Keratinocyte (primary cell): ENCODE measurements around the gene CAVIN1. TPM values are rescaled to one million over a fixed set of nuclear protein-coding genes. Genes with fewer than 3 reads are reported as not detected.
A peak's percentile ranks its signal among the peaks of the same experiment; 100 is the strongest.

Experiments
- DNase-seq: peaks from one replicate; pipeline ENCODE4 v3.0.0-alpha.2; 2011; ENCODE audit warnings: low read depth, missing footprints, low spot score
- FAIRE-seq: peaks from 2 replicates; lab custom pipeline; 2011; peaks lifted over from hg19 to GRCh38; lab: Jason Lieb, UNC
- H2AFZ ChIP-seq: 2 replicates; pipeline ENCODE4 v1.6.0; 2012; ENCODE audit warnings: low read length, control low read depth, inconsistent platforms; ENCODE audit not compliant: control insufficient read depth
- H3K27ac ChIP-seq: 2 replicates; pipeline ENCODE4 v1.5.1; 2011; ENCODE audit warnings: low read length; ENCODE audit not compliant: control insufficient read depth, insufficient read depth
- H3K27me3 ChIP-seq: 3 replicates; pipeline ENCODE4 v1.6.0; 2011; ENCODE audit warnings: low read length; ENCODE audit not compliant: control insufficient read depth, insufficient read depth; ENCODE audit errors: extremely low read depth
- H3K36me3 ChIP-seq, 2 experiments: 2 replicates in 1 of 2; 3 replicates in 1 of 2; pipeline ENCODE4 v1.5.1; 2011; ENCODE audit warnings: low read length in 2 of 2, mild to moderate bottlenecking in 1 of 2; ENCODE audit not compliant: control insufficient read depth in 2 of 2, insufficient read depth in 2 of 2; ENCODE audit errors: extremely low read depth in 1 of 2
- H3K4me1 ChIP-seq: 3 replicates; pipeline ENCODE4 v1.5.1; 2011; ENCODE audit warnings: low read length; ENCODE audit not compliant: control insufficient read depth, insufficient read depth; ENCODE audit errors: extremely low read depth
- H3K4me2 ChIP-seq: 3 replicates; pipeline ENCODE4 v1.6.0; 2011; ENCODE audit warnings: low read depth, low read length; ENCODE audit not compliant: control insufficient read depth, insufficient read depth; ENCODE audit errors: extremely low read depth
- H3K4me3 ChIP-seq, 3 experiments: fragments of 200-600 bp in 1 of 3; sonication (generic) in 1 of 3; 2 replicates in 2 of 3; 3 replicates in 1 of 3; pipeline ENCODE4 v1.5.1; 2011 to 2016; ENCODE audit warnings: low read length in 3 of 3, mild to moderate bottlenecking in 3 of 3, control low read depth in 2 of 3, inconsistent platforms in 1 of 3, low read depth in 1 of 3, mixed read lengths in 1 of 3, mixed run types in 1 of 3, moderate library complexity in 1 of 3; ENCODE audit not compliant: control insufficient read depth in 2 of 3, insufficient read depth in 2 of 3; ENCODE audit errors: extremely low read depth in 1 of 3
- H3K79me2 ChIP-seq: 2 replicates; pipeline ENCODE4 v1.6.0; 2012; ENCODE audit warnings: low read length; ENCODE audit not compliant: control insufficient read depth, insufficient read depth
- H3K9ac ChIP-seq: 3 replicates; pipeline ENCODE4 v1.6.0; 2011; ENCODE audit warnings: low read length; ENCODE audit not compliant: control insufficient read depth, insufficient read depth; ENCODE audit errors: extremely low read depth
- H3K9me1 ChIP-seq: 3 replicates; pipeline ENCODE4 v1.6.0; 2011; ENCODE audit warnings: low read length; ENCODE audit not compliant: control insufficient read depth, insufficient read depth; ENCODE audit errors: extremely low read depth
- H3K9me3 ChIP-seq: 2 replicates; pipeline ENCODE4 v1.5.1; 2012; ENCODE audit warnings: low read depth, low read length; ENCODE audit not compliant: control insufficient read depth
- H4K20me1 ChIP-seq: 3 replicates; pipeline ENCODE4 v1.6.0; 2011; ENCODE audit warnings: low read length; ENCODE audit not compliant: control insufficient read depth, insufficient read depth; ENCODE audit errors: extremely low read depth
- EZH2 ChIP-seq: IDR thresholded peaks from one replicate; pipeline ENCODE4 v1.6.1; 2012; ENCODE audit warnings: inconsistent platforms, mild to moderate bottlenecking, low read length, moderate library complexity
- dilution Hi-C: fragments of 300-500 bp; cut with MboI; formaldehyde crosslinking; loops from one replicate; pipeline ENCODE4 v1.7.0; 2020; ENCODE audit warnings: low sequenced_read_pairs; ENCODE audit not compliant: extremely low pct_ligation_motif_present
- polyA plus RNA-seq, 5 experiments: library from polyadenylated mRNA; depleted of rRNA in 3 of 5; stranded (reverse) in 3 of 5; stranded (forward) in 1 of 5; unstranded in 1 of 5; fragments of >200 nt; gene quantifications; 1 replicate in 1 of 5; 2 replicates in 3 of 5; 3 replicates in 1 of 5; pipeline versions ENCODE4 v1.2.1 to v1.2.3, GENCODE V29; 2011 to 2012; ENCODE audit warnings: missing spikeins in 2 of 5, low read depth in 1 of 5, low replicate concordance in 1 of 5
- TF ChIP-seq, protein P1 (sequence below), 3 experiments: IDR thresholded peaks in 1 of 3; conservative IDR thresholded peaks in 1 of 3; optimal IDR thresholded peaks in 1 of 3; 2 replicates in 2 of 3; 3 replicates in 1 of 3; pipeline versions ENCODE3 to v1.5.1; 2011; ENCODE audit warnings: low read length in 3 of 3, mild to moderate bottlenecking in 3 of 3, moderate library complexity in 2 of 3, control low read depth in 1 of 3, inconsistent platforms in 1 of 3; ENCODE audit not compliant: insufficient read depth in 2 of 3; ENCODE audit errors: extremely low read depth in 1 of 3

Gene CAVIN1
- polyA plus RNA-seq, 1 donor (not counting 4 experiments of a cell fraction or from before 2014, with no cell fraction given) = 172 TPM

DNA sequence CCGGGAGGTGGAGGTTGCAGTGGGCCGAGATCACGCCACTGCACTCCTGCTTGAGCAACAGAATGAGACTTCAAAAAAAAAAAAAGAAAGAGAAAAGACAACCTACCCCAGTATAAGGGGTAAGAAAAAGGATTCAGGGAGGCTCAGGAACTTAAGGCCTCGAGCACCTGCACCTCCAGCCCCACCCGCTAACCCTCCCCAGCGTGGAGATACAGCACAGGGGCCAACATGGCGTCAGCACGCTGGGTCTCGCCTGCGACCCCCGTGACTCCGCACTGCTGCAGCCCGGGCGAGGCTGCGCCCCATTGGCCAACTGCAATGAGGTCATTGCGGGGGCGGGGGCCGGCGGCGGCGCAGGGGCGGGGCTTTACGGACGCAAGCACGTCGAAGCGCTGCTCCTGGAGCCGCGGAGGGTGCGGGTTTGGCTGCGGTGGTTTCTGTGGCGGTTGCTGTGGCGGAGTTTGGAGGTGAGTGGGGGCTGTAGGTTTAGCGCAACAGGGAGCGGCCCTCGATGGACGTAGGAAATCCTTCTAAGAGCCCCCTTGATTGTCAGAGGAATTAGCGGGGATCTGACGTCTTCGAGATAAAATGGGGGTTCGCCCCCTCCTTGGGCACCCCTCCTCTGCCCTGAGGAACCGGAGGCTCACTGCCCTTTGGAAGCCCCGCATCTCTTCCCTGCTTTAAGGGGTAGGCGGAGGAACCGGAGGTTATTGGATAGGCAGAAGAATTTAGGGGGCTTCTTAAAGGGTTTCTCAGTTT, 35.6 kb upstream of the CAVIN1 start, which contains the start of gene ATP6V0A1:
Gene ATP6V0A1 (plus strand): TSS at position 382 of the 759 bp plus-strand sequence. CDS start 2,017 bp downstream, outside the sequence.
- Histone ChIP-seq H4K20me1 (peaks cover 4% of the 10 kb centered on the region), H3K9ac (peak within 1 kb of the TSS; percentile 75), H3K4me1 (peaks cover 34% of the 10 kb centered on the region), H3K79me2 (peaks cover 5% of the 10 kb centered on the region), H3K9me1 (peaks cover 2% of the 10 kb centered on the region), H3K9me3 (no peaks in the 10 kb centered on the region), H2AFZ (peak within 1 kb of the TSS; percentile 91), H3K27me3 (no peaks in the 10 kb centered on the region), H3K36me3 (peaks cover 0 to 4% of the 10 kb centered on the region in 2 experiments), H3K27ac (peak within 1 kb of the TSS; percentile 69), H3K4me3 (peak within 1 kb of the TSS; percentile 85 to 95 (median 91)), H3K4me2 (peak within 1 kb of the TSS; percentile 97)
- TF ChIP-seq, protein P1, sequence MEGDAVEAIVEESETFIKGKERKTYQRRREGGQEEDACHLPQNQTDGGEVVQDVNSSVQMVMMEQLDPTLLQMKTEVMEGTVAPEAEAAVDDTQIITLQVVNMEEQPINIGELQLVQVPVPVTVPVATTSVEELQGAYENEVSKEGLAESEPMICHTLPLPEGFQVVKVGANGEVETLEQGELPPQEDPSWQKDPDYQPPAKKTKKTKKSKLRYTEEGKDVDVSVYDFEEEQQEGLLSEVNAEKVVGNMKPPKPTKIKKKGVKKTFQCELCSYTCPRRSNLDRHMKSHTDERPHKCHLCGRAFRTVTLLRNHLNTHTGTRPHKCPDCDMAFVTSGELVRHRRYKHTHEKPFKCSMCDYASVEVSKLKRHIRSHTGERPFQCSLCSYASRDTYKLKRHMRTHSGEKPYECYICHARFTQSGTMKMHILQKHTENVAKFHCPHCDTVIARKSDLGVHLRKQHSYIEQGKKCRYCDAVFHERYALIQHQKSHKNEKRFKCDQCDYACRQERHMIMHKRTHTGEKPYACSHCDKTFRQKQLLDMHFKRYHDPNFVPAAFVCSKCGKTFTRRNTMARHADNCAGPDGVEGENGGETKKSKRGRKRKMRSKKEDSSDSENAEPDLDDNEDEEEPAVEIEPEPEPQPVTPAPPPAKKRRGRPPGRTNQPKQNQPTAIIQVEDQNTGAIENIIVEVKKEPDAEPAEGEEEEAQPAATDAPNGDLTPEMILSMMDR (optimal IDR thresholded peaks at IDR 0.05 in 1 of 3, IDR thresholded peaks at IDR 0.05 in 1 of 3, conservative IDR thresholded peaks at IDR 0.05 in 1 of 3; ENCODE audit: extremely low read depth in 1 of 3, insufficient read depth in 2 of 3, low read length in 3 of 3) = no peak
- TF ChIP-seq EZH2 = no peak
- dilution Hi-C loops = no loop called here
- DNase-seq (no peak), FAIRE-seq (no peak)

DNA sequence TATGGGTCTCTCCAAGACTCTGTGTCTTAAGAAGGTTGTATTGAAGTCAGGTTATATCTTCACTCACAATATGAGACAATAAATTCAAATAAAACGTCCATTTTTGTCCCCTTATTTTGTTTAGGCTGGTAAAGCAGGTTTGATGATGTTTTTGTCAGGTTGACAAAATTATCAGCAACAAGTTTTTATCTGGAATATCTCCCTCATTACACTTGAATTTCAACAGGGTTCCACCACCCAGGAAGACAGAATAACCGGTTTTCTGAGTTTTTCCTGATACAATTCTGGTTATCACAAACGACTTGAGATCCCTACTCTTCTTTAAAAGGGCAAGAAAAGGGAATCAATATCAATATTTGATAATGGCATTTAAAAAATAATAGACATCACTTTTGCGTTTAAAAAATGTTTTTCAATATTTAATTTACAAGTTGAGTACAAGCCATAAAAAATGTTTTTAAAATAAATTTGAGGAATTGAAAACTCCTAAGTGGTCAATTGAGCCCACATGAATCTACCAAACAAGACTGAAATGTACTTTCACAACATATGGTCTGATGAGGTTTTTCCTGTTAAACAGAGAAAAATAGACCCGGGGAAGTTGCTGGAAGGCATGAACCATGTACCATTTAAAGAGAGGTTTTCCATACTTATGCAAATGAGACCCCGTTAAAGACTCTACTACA, 34.2 kb upstream of the CAVIN1 start:
- H3K9me3 ChIP-seq = no peaks in the 10 kb centered on the region
- peak overlapping the region; percentile 7 for H3K27ac ChIP-seq
- FAIRE-seq = no peak
- peaks cover 4% of the 10 kb centered on the region for H4K20me1 ChIP-seq
- H3K4me3 ChIP-seq = peak overlapping the region in 1 of 3 experiments; percentile 2
- peak overlapping the region; percentile 72 for H3K4me2 ChIP-seq
- H3K36me3 ChIP-seq = peaks cover 0 to 2% of the 10 kb centered on the region in 2 experiments
- H3K9ac ChIP-seq = no peak overlapping the region
- no peak for TF ChIP-seq EZH2
- TF ChIP-seq, protein P1 (optimal IDR thresholded peaks at IDR 0.05 in 1 of 3, IDR thresholded peaks at IDR 0.05 in 1 of 3, conservative IDR thresholded peaks at IDR 0.05 in 1 of 3; ENCODE audit: extremely low read depth in 1 of 3, insufficient read depth in 2 of 3, low read length in 3 of 3) = no peak
- H3K79me2 ChIP-seq = peaks cover 5% of the 10 kb centered on the region
- no peak for DNase-seq
- H3K9me1 ChIP-seq = peaks cover 2% of the 10 kb centered on the region
- peaks cover 34% of the 10 kb centered on the region for H3K4me1 ChIP-seq
- H3K27me3 ChIP-seq = no peaks in the 10 kb centered on the region
- dilution Hi-C loops = no loop called here
- peak overlapping the region; percentile 55 for H2AFZ ChIP-seq
